Fibroblast of pulmonary artery (primary cell): Measurements from ENCODE around the gene NAT16.

ENCODE experiments used
- DNase-seq: peaks from one replicate; pipeline ENCODE4 v3.0.0-alpha.2; 2010; ENCODE audit warnings: low read depth
- H3K4me3 ChIP-seq: replicated peaks from 2 replicates; pipeline ENCODE4 v1.5.1; 2011; ENCODE audit warnings: low read depth, mild to moderate bottlenecking, control low read depth, low read length, moderate library complexity
- CTCF ChIP-seq: IDR thresholded peaks from 2 replicates; pipeline ENCODE4 v1.5.1; 2011; ENCODE audit warnings: mild to moderate bottlenecking, control low read depth, low read length, inconsistent platforms; ENCODE audit errors: missing control alignments

Gene NAT16

DNA sequence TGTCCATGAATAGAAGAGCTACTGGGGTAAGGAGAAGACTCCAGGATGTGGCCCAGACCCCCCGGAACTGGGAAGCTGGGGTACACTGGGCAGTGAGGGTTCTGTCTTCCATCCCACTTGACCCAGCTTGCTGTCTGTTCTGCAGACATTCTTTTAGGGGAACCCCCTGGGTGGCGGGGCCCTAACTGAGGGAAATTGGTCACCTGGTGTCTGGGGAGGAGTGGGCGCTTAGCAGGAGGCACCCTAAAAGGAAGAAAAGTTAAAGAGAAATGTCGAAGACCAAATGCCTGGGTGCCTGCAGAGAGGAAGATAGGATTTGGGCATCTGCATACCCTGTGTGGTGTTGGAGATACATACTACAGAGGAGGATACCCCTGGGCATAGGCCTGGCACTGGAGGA is 24.8 kb downstream of the NAT16 start:
- H3K4me3 ChIP-seq = peak overlapping the region; percentile 78
- no peak for DNase-seq
- no peak for TF ChIP-seq CTCF

- DNase-seq = no peak
- TF ChIP-seq CTCF = no peak
- H3K4me3 ChIP-seq = peak overlapping the region; percentile 78
Measured at GRCh38 chr7:101154693-101155102, 25.4 kb downstream of the NAT16 start.

DNA sequence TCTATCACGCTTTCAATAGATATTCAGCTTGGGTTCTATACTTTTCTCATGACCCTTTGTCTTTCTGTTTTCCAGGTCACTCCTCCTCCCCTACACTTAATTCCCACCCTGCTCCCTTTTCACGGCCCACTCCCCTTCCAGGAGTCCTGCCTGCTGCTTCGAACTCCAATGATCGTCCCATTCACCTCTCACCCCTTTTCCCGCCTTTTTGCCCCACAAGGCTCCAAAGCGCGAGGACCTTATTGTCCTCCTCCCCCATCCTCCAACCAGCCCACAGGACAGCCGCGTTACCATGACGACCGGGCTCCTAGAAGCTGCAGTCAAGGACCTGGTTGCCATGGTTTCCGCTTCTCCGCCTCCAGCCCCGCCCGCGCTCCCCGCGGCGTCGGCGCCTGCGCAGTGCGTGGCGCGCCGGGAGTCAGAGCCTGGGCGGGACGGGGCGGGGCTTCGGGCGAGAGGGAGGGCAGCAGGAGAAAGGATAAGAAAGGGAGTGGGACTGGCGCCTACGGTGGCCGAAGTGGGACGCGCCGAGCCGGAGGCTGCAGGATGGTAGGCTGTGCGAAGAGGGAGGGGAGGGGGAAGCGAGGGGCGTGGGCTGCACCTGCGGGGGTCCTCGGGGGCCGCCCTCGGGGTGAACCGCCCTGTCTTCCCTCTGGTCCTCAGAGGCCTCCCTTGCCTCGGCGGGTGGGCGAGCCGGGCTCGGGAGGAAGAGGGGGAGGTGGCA is 26.0 kb downstream of the NAT16 start, which contains the start of gene AP1S1:
Gene AP1S1, plus strand, starts transcription at position 508 of the 724 bp plus-strand sequence. Its CDS starts 39 bp downstream, at position 547.
- TF ChIP-seq CTCF = no peak
- peak; percentile 95 for DNase-seq
- H3K4me3 ChIP-seq = peak within 1 kb of the TSS; percentile 78

DNA sequence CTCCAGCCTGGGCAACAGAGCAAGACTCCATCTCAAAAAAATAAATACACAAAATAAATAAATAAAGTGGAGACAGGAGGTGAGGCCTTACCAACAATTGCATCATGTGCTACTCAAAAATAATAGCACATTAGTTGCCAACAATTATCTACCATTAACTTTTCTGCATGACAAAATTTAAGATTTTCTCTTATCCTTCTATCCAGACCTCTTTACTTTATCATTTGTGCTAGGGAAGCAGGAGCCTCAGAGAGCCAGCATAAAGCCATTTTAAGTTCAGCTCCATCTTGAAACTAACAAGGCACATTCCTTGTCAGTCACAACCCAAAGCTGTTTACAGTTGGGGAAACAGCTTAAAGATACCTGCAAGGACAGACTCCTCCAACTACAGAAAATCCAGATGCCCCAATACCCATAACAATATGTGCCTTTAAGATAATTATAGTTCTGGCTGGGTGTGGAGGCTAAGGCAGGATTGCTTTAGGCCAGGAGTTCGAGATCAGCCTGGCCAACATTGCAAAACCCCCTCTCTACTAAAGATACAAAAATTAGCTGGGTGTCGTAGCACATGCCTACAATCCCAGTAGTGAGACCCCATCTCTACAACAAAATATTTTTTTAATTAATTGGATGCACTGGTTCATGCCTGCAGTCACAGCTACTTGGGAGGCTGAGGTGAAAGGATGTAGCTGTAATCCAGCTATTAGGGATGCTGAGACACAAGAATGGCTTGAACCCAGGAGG is 28.0 kb downstream of the NAT16 start:
- DNase-seq = no peak
- H3K4me3 ChIP-seq = no peak overlapping the region
- no peak for TF ChIP-seq CTCF

- no peak for TF ChIP-seq CTCF
- peak; percentile 52 for DNase-seq
- H3K4me3 ChIP-seq = no peak overlapping the region
Measured at GRCh38 chr7:101140746-101141382, 39.2 kb downstream of the NAT16 start.

- H3K4me3 ChIP-seq = no peak overlapping the region
- no peak for TF ChIP-seq CTCF
- DNase-seq = peak; percentile 78
Measured at GRCh38 chr7:101140339-101140699, 39.8 kb downstream of the NAT16 start.
